Measurements from ENCODE around the gene IDE.

GRCh38 chr10:92421550-92421949 is 152.3 kb downstream of the IDE start:
- no peak for TF ChIP-seq CTCF (IDR thresholded peaks at IDR 0.05)
- TF ChIP-seq POLR2A (IDR thresholded peaks at IDR 0.05), result no peak

All from prostate gland (tissue), 2 donors.